ENCODE results near the gene CD164L2.
"Not testable (repeated sequence)": the region's sequence is repeated elsewhere in the genome, so short reads cannot be mapped to it uniquely, and the experiment has no call there.

CD164L2 gene

GRCh38 chr1:27383039-27383605 lies at the start of gene CD164L2:
TSS of gene CD164L2 (minus strand) at chr1:27383333. CDS start at chr1:27383239, 94 bp downstream.
- DNase-seq = no peak

- not testable (repeated sequence) for DNase-seq
These were observed 49.6 kb upstream of the CD164L2 start for GRCh38 chr1:27432725-27433124.

GRCh38 chr1:27431601-27431940 lies 48.4 kb upstream of the CD164L2 start:
- no peak for DNase-seq

- DNase-seq = no peak
These were observed 47.9 kb upstream of the CD164L2 start for GRCh38 chr1:27430903-27431600.

GRCh38 chr1:27429029-27429425 lies 45.9 kb upstream of the CD164L2 start:
- DNase-seq = no peak

- no peak for DNase-seq
These were observed 45.3 kb upstream of the CD164L2 start for GRCh38 chr1:27428316-27429028.

- DNase-seq = no peak
These were observed 44.7 kb upstream of the CD164L2 start for GRCh38 chr1:27427816-27428315.

GRCh38 chr1:27427329-27427728 lies 44.2 kb upstream of the CD164L2 start:
- DNase-seq = no peak

GRCh38 chr1:27423709-27424108 lies 40.6 kb upstream of the CD164L2 start:
- DNase-seq = no peak

- no peak for DNase-seq
These were observed 35.4 kb upstream of the CD164L2 start for GRCh38 chr1:27418326-27419185.

GRCh38 chr1:27417713-27418112 lies 34.6 kb upstream of the CD164L2 start:
- DNase-seq = no peak

- DNase-seq = peak; percentile 85
These were observed 33.4 kb upstream of the CD164L2 start for GRCh38 chr1:27416387-27417111.

- DNase-seq = no peak
These were observed 31.0 kb upstream of the CD164L2 start for GRCh38 chr1:27414091-27414490.

GRCh38 chr1:27413004-27413403 lies 29.9 kb upstream of the CD164L2 start:
- DNase-seq = no peak

GRCh38 chr1:27412502-27412901 lies 29.4 kb upstream of the CD164L2 start:
- no peak for DNase-seq

- DNase-seq = no peak
These were observed 27.6 kb upstream of the CD164L2 start for GRCh38 chr1:27410709-27411108.

GRCh38 chr1:27409669-27410068 lies 26.5 kb upstream of the CD164L2 start:
- no peak for DNase-seq

GRCh38 chr1:27408151-27408550 lies 25.0 kb upstream of the CD164L2 start:
- DNase-seq = no peak

- not testable (repeated sequence) for DNase-seq
These were observed 23.7 kb upstream of the CD164L2 start for GRCh38 chr1:27406791-27407190.

- no peak for DNase-seq
These were observed 23.2 kb upstream of the CD164L2 start for GRCh38 chr1:27406362-27406680.

GRCh38 chr1:27405598-27406361 lies 22.6 kb upstream of the CD164L2 start:
- DNase-seq = not testable (repeated sequence)

- DNase-seq = no peak
These were observed 21.9 kb upstream of the CD164L2 start for GRCh38 chr1:27405074-27405473.
